K562 (cell line): ENCODE results near the gene PI4K2A. TPM values are rescaled to one million over a fixed set of nuclear protein-coding genes. Genes with fewer than 3 reads are reported as not detected.

Experiments
- BCOR ChIP-seq: fragments of 450-650 bp; IDR thresholded peaks from 2 replicates; pipeline ENCODE4 v1.6.1; 2016
- BMI1 ChIP-seq: fragments of 150-350 bp; IDR thresholded peaks from 2 replicates; pipeline ENCODE4 v1.6.1; 2014; ENCODE audit warnings: low read length
- NCOR1 ChIP-seq: fragments of 450-650 bp; IDR thresholded peaks from 2 replicates; pipeline ENCODE4 v1.6.1; 2016; ENCODE audit warnings: mild to moderate bottlenecking, moderate library complexity
- PATZ1 ChIP-seq: fragments of 250-450 bp; sonication (Bioruptor Pico); IDR thresholded peaks from 2 replicates; pipeline ENCODE4 v1.5.0; 2020; ENCODE audit warnings: mild to moderate bottlenecking, borderline replicate concordance
- RBM14 ChIP-seq: fragments of 200-400 bp; formaldehyde crosslinking; IDR thresholded peaks from 2 replicates; pipeline ENCODE4 v1.6.1; 2018; ENCODE audit warnings: low read depth, mild to moderate bottlenecking, low read length, moderate library complexity, borderline replicate concordance; ENCODE audit not compliant: insufficient read depth
- RBM22 ChIP-seq: fragments of 200-400 bp; formaldehyde crosslinking; IDR thresholded peaks from 2 replicates; pipeline ENCODE4 v1.6.1; 2018; ENCODE audit warnings: low read length, low read depth; ENCODE audit not compliant: poor library complexity, severe bottlenecking
- SMARCA5 ChIP-seq: fragments of 450-650 bp; IDR thresholded peaks from 2 replicates; pipeline ENCODE4 v1.6.1; 2016
- TFAP4 ChIP-seq: sonication (generic); formaldehyde crosslinking; IDR thresholded peaks from 2 replicates; pipeline ENCODE4 v1.8.0; 2022; ENCODE audit warnings: missing genetic modification reagents, mild to moderate bottlenecking, moderate library complexity, borderline replicate concordance
- YY1 ChIP-seq, 3 experiments: IDR thresholded peaks; 2 replicates each; pipeline ENCODE4 v1.6.1; 2011; ENCODE audit warnings: low read length in 2 of 3, mild to moderate bottlenecking in 2 of 3, moderate library complexity in 2 of 3, borderline replicate concordance in 1 of 3, control low read depth in 1 of 3, low read depth in 1 of 3; ENCODE audit not compliant: insufficient read depth in 3 of 3, insufficient replicate concordance in 2 of 3, control insufficient read depth in 1 of 3, insufficient read length in 1 of 3; ENCODE audit errors: extremely low read depth in 1 of 3
- ZBTB40 ChIP-seq, 2 experiments: fragments of 450-650 bp in 1 of 2; sonication (generic) in 1 of 2; formaldehyde crosslinking in 1 of 2; IDR thresholded peaks; 2 replicates each; pipeline versions ENCODE4 v1.7.1 to v1.9.0; 2016 to 2022; ENCODE audit warnings: inconsistent platforms in 1 of 2, mild to moderate bottlenecking in 1 of 2, missing genetic modification reagents in 1 of 2
- ZBTB9 ChIP-seq: fragments of 450-650 bp; formaldehyde crosslinking; IDR thresholded peaks from 2 replicates; pipeline ENCODE4 v1.4.0; 2020; ENCODE audit warnings: mild to moderate bottlenecking, moderate library complexity
- polyA plus RNA-seq, 8 experiments: library from polyadenylated mRNA; depleted of rRNA in 4 of 8; stranded (reverse) in 5 of 8; unstranded in 3 of 8; fragments of >200 nt; fragmentation: Nextera tagmentation in 2 of 8; fragmentation: Illumina TruSeq in 1 of 8; extraction: Ambion mirVana in 2 of 8; extraction: Trizol in 1 of 8; gene quantifications; 2 replicates each; pipeline versions ENCODE4 v1.2.1 to v1.2.3, GENCODE V29; 2011 to 2014; ENCODE audit warnings: inconsistent platforms in 1 of 8, missing spikeins in 1 of 8
- total RNA-seq, 7 experiments: library from RNA; depleted of rRNA in 6 of 7; stranded (reverse); fragments of >200 nt in 6 of 7; fragmentation: Illumina TruSeq in 2 of 7; extraction: Trizol in 2 of 7; gene quantifications; 2 replicates each; pipeline versions ENCODE4 v1.2.1 to v1.2.3, GENCODE V29; 2011 to 2021; ENCODE audit warnings: low replicate concordance in 1 of 7

Gene PI4K2A
- total and polyA plus RNA-seq, 9 of the 15 experiments (the other 6 are each of a cell fraction or from before 2014, with no cell fraction given): 4.4 to 28.4 (median 16.5) TPM

- TF ChIP-seq PATZ1 (CRISPR knock-in tag) (no peak), BMI1 (peak; percentile 85), SMARCA5 (no peak), YY1 (IDR thresholded peaks at IDR 0.05; ENCODE audit: borderline replicate concordance in 1 of 3, control insufficient read depth in 1 of 3, extremely low read depth in 1 of 3, insufficient read depth in 3 of 3, insufficient read length in 1 of 3, insufficient replicate concordance in 2 of 3, low read depth in 1 of 3, low read length in 2 of 3) (peak; percentile 97 to 99 (median 99)), RBM14 (no peak), ZBTB9 (CRISPR knock-in tag) (no peak), BCOR (no peak), TFAP4 (CRISPR knock-in tag) (peak; percentile 54), NCOR1 (peak; percentile 88), RBM22 (peak; percentile 73), ZBTB40 (IDR thresholded peaks at IDR 0.05) (peak; percentile 73), ZBTB40 (CRISPR knock-in tag; IDR thresholded peaks at IDR 0.05) (no peak)
Observed at GRCh38 chr10:97632949-97633884, 7.3 kb upstream of the PI4K2A start, which contains the start of gene MORN4 (continued).
